Neural progenitor cell (in vitro differentiated cells): ENCODE measurements around the gene SUPV3L1. TPM values are rescaled to one million over a fixed set of nuclear protein-coding genes. Genes with fewer than 3 reads are reported as not detected.

Experiments used
- DNase-seq: peaks from one replicate; pipeline ENCODE4 v3.0.0-alpha.2; 2016; ENCODE audit warnings: low spot score
- H2AFZ ChIP-seq: fragments of 200-600 bp; sonication (generic); replicated peaks from 2 replicates; pipeline ENCODE4 v1.6.1; 2016; ENCODE audit warnings: antibody characterized with exemption
- H3F3A ChIP-seq: fragments of 200-600 bp; sonication (generic); 2 replicates; pipeline ENCODE4 v1.6.1; 2016; ENCODE audit warnings: antibody characterized with exemption, low read depth
- H3K27ac ChIP-seq: fragments of 200-600 bp; sonication (generic); 2 replicates; pipeline ENCODE4 v1.5.1; 2016; ENCODE audit warnings: mild to moderate bottlenecking
- H3K27me3 ChIP-seq: fragments of 200-600 bp; sonication (generic); 2 replicates; pipeline ENCODE4 v1.6.1; 2016; ENCODE audit warnings: mild to moderate bottlenecking, moderate library complexity
- H3K36me3 ChIP-seq: fragments of 200-600 bp; sonication (generic); 2 replicates; pipeline ENCODE4 v1.5.1; 2016
- H3K4me1 ChIP-seq: fragments of 200-600 bp; sonication (generic); 2 replicates; pipeline ENCODE4 v1.6.1; 2016; ENCODE audit warnings: mixed run types
- H3K4me2 ChIP-seq: fragments of 200-600 bp; sonication (generic); 2 replicates; pipeline ENCODE4 v1.6.1; 2016
- H3K4me3 ChIP-seq: fragments of 200-600 bp; sonication (generic); 2 replicates; pipeline ENCODE4 v1.5.1; 2016
- H3K79me2 ChIP-seq: fragments of 200-600 bp; sonication (generic); 2 replicates; pipeline ENCODE4 v1.6.1; 2016; ENCODE audit warnings: low read depth
- H3K9ac ChIP-seq: fragments of 200-600 bp; sonication (generic); 2 replicates; pipeline ENCODE4 v1.6.1; 2016
- H3K9me3 ChIP-seq: fragments of 200-600 bp; sonication (generic); 2 replicates; pipeline ENCODE4 v1.5.1; 2016; ENCODE audit warnings: low read depth
- H4K20me1 ChIP-seq: fragments of 200-600 bp; sonication (generic); 2 replicates; pipeline ENCODE4 v1.6.1; 2016; ENCODE audit warnings: low read depth
- H3K27ac Mint-ChIP-seq: 3 replicates; pipeline ENCODE4 v1.8.0; 2021; ENCODE audit warnings: mixed read lengths
- H3K27me3 Mint-ChIP-seq: 2 replicates; pipeline ENCODE4 v1.8.0; 2022; ENCODE audit warnings: low read depth, mild to moderate bottlenecking, inconsistent platforms, moderate library complexity, mixed read lengths; ENCODE audit not compliant: insufficient read depth
- H3K36me3 Mint-ChIP-seq: 3 replicates; pipeline ENCODE4 v1.8.0; 2021; ENCODE audit warnings: mixed read lengths
- H3K4me1 Mint-ChIP-seq: 3 replicates; pipeline ENCODE4 v1.8.0; 2021; ENCODE audit warnings: mixed read lengths
- H3K4me3 Mint-ChIP-seq: 3 replicates; pipeline ENCODE4 v1.8.0; 2021; ENCODE audit warnings: mild to moderate bottlenecking, moderate library complexity, mixed read lengths
- H3K9me3 Mint-ChIP-seq: 3 replicates; pipeline ENCODE4 v1.8.0; 2020; ENCODE audit warnings: mixed read lengths
- CTCF ChIP-seq: fragments of 200-600 bp; sonication (generic); IDR thresholded peaks from 2 replicates; pipeline ENCODE4 v1.5.1; 2017; ENCODE audit warnings: antibody characterized with exemption, mild to moderate bottlenecking
- EZH2 ChIP-seq: fragments of 200-600 bp; sonication (generic); IDR thresholded peaks from 2 replicates; pipeline ENCODE4 v1.6.1; 2017; ENCODE audit warnings: antibody characterized with exemption, mild to moderate bottlenecking, moderate library complexity
- EZH2phosphoT487 ChIP-seq: fragments of 200-600 bp; sonication (generic); IDR thresholded peaks from 2 replicates; pipeline ENCODE4 v1.6.1; 2017; ENCODE audit warnings: antibody characterized with exemption
- total RNA-seq: library from RNA; depleted of rRNA; stranded (reverse); fragments of >200 nt; gene quantifications from 2 replicates; pipeline ENCODE4 v1.2.3, GENCODE V29; 2015; ENCODE audit warnings: low replicate concordance

SUPV3L1 gene
- total RNA-seq, 1 donor from 2014 or later: 31.9 TPM

GRCh38 chr10:69145864-69146263 is 34.2 kb upstream of the SUPV3L1 start:
- Mint-ChIP-seq H3K27me3 (no peaks in the 10 kb centered on the region), H3K4me1 (no peaks in the 10 kb centered on the region), H3K27ac (no peak overlapping the region), H3K9me3 (no peaks in the 10 kb centered on the region), H3K4me3 (no peak overlapping the region), H3K36me3 (peaks cover 2% of the 10 kb centered on the region)
- Histone ChIP-seq H3K36me3 (no peaks in the 10 kb centered on the region), H3K4me2 (no peak overlapping the region), H3K4me1 (no peaks in the 10 kb centered on the region), H3K4me3 (no peak overlapping the region), H3K9ac (no peak overlapping the region), H3K27me3 (no peaks in the 10 kb centered on the region), H3K79me2 (peaks cover 79% of the 10 kb centered on the region), H3K27ac (no peak overlapping the region), H3K9me3 (no peaks in the 10 kb centered on the region), H2AFZ (no peak overlapping the region), H4K20me1 (peaks cover 12% of the 10 kb centered on the region), H3F3A (no peaks in the 10 kb centered on the region)
- no peak for DNase-seq
- TF ChIP-seq EZH2: no peak
- no peak for TF ChIP-seq CTCF
- TF ChIP-seq EZH2phosphoT487: no peak

- Histone ChIP-seq H3K4me3 (no peak overlapping the region), H3K36me3 (no peaks in the 10 kb centered on the region), H3K4me2 (no peak overlapping the region), H4K20me1 (peaks cover 12% of the 10 kb centered on the region), H3K27ac (no peak overlapping the region), H3F3A (no peaks in the 10 kb centered on the region), H3K4me1 (no peaks in the 10 kb centered on the region), H3K27me3 (no peaks in the 10 kb centered on the region), H3K9ac (no peak overlapping the region), H3K79me2 (peaks cover 75% of the 10 kb centered on the region), H3K9me3 (no peaks in the 10 kb centered on the region), H2AFZ (no peak overlapping the region)
- Mint-ChIP-seq H3K9me3 (no peaks in the 10 kb centered on the region), H3K4me3 (no peak overlapping the region), H3K27ac (no peak overlapping the region), H3K4me1 (no peaks in the 10 kb centered on the region), H3K36me3 (peaks cover 2% of the 10 kb centered on the region), H3K27me3 (no peaks in the 10 kb centered on the region)
- TF ChIP-seq EZH2phosphoT487 (no peak), EZH2 (no peak), CTCF (no peak)
- DNase-seq: no peak
These were observed 33.3 kb upstream of the SUPV3L1 start for GRCh38 chr10:69146759-69147158.

GRCh38 chr10:69151984-69152383 is 28.1 kb upstream of the SUPV3L1 start:
- Histone ChIP-seq H3K4me1 (no peaks in the 10 kb centered on the region), H3F3A (peaks cover 4% of the 10 kb centered on the region), H3K4me3 (no peak overlapping the region), H3K27me3 (no peaks in the 10 kb centered on the region), H3K27ac (no peak overlapping the region), H3K9me3 (no peaks in the 10 kb centered on the region), H2AFZ (no peak overlapping the region), H3K9ac (no peak overlapping the region), H3K4me2 (no peak overlapping the region), H3K36me3 (no peaks in the 10 kb centered on the region), H4K20me1 (peaks cover 9% of the 10 kb centered on the region), H3K79me2 (peaks cover 50% of the 10 kb centered on the region)
- no peak for DNase-seq
- Mint-ChIP-seq H3K27ac (no peak overlapping the region), H3K4me1 (no peaks in the 10 kb centered on the region), H3K4me3 (no peak overlapping the region), H3K27me3 (no peaks in the 10 kb centered on the region), H3K36me3 (no peaks in the 10 kb centered on the region), H3K9me3 (no peaks in the 10 kb centered on the region)
- TF ChIP-seq EZH2phosphoT487 (no peak), CTCF (no peak)
